Activated T-helper 1 cell treated with anti-CD3 and anti-CD28 coated beads, Interleukin-12 subunit alpha, Interleukin-12 subunit beta, Interleukin-2, Interleukin-4 antibody, amounts not matched to agents 30 ng/mL and 10 ng/mL and 1 ng/mL, durations not matched to agents 14 hours and 24 hours and 36 hours (primary cell): ENCODE data around the gene LY86. TPM values are rescaled to one million over a fixed set of nuclear protein-coding genes. Genes with fewer than 3 reads are reported as not detected.
A peak's percentile ranks its signal among the peaks of the same experiment; 100 is the strongest.

Source experiments
- DNase-seq: peaks from one replicate; pipeline ENCODE4 v3.0.0; 2021; ENCODE audit warnings: low spot score
- H3K27ac Mint-ChIP-seq: one replicate; pipeline ENCODE4 v1.8.0; 2021; ENCODE audit warnings: mild to moderate bottlenecking, mixed read lengths
- H3K27me3 Mint-ChIP-seq: one replicate; pipeline ENCODE4 v1.8.0; 2022; ENCODE audit warnings: mild to moderate bottlenecking, moderate library complexity, mixed read lengths; ENCODE audit not compliant: insufficient read depth
- H3K36me3 Mint-ChIP-seq: one replicate; pipeline ENCODE4 v1.8.0; 2021; ENCODE audit warnings: low read depth, mixed read lengths
- H3K4me1 Mint-ChIP-seq: one replicate; pipeline ENCODE4 v1.8.0; 2021; ENCODE audit warnings: low read depth, mixed read lengths
- H3K4me3 Mint-ChIP-seq: one replicate; pipeline ENCODE4 v1.8.0; 2021; ENCODE audit warnings: mild to moderate bottlenecking, moderate library complexity, mixed read lengths
- H3K9me3 Mint-ChIP-seq: one replicate; pipeline ENCODE4 v1.8.0; 2021; ENCODE audit warnings: mixed read lengths
- intact Hi-C: fragments of 100-400 bp; cut with micrococcal nuclease; formaldehyde crosslinking; loops from one replicate; pipeline ENCODE4 v1.15.1; 2024
- total RNA-seq: library from RNA; stranded (reverse); gene quantifications from 2 replicates; pipeline ENCODE4 v1.2.3, GENCODE V29; 2022

Gene LY86
- total RNA-seq, 1 donor from 2014 or later, result 1.2 TPM

DNA sequence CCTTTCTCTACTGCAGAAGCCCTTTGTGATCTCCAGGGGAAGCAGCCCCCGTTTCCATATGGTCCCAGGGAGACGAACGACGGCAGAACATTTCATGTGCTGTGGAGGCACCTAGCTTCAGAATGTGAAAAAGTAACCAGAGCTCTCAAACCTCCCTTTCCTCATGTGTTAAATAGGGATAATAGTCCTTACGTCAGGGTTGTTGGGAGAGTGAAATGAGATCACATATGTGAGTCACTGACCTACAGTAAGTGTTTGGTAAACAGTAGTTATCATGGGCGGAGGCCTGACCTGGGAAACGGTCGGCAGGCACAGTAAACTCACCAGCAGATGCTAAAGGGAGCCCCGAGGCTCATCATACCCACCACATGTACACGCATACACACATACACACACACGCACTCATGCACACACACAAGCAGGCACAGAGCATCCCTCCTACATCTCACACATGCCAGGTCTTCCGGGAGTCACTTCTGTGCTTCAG, 89.7 kb downstream of the LY86 start:
- Mint-ChIP-seq H3K27ac (no peak overlapping the region), H3K4me3 (no peak overlapping the region), H3K36me3 (peaks cover 2% of the 10 kb centered on the region), H3K4me1 (peaks cover 37% of the 10 kb centered on the region), H3K27me3 (peaks cover 3% of the 10 kb centered on the region), H3K9me3 (peaks cover under 1% of the 10 kb centered on the region)
- intact Hi-C loops, result loop anchor here (5.0 to 10.0 kb wide), 2 partner anchors 327 to 429 kb away; partner anchors contain the start of gene RREB1
- DNase-seq, result no peak

DNA sequence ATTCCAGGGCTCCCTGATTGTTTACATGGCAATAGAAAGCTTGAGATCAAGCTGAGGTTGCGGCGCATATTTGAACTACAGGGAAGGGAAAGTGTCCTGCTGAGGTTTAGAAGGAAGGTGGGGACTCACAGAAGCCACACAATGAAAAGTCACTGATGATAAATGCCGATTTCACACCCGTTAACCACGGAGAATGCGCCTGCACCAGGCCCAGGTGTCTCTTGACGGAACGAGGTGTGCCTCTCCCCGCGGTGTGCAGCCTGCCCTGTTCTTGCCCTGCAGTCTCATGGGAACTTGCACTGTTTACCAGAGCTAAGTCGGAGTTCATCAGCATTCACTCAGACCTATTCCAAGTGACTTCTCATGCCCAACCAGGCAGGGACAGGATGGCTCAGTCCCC, 90.3 kb downstream of the LY86 start:
- no peak overlapping the region for H3K4me3 Mint-ChIP-seq
- intact Hi-C loops, result loop anchor here (5.0 to 10.0 kb wide), 2 partner anchors 326 to 428 kb away; partner anchors contain the start of gene RREB1

DNA sequence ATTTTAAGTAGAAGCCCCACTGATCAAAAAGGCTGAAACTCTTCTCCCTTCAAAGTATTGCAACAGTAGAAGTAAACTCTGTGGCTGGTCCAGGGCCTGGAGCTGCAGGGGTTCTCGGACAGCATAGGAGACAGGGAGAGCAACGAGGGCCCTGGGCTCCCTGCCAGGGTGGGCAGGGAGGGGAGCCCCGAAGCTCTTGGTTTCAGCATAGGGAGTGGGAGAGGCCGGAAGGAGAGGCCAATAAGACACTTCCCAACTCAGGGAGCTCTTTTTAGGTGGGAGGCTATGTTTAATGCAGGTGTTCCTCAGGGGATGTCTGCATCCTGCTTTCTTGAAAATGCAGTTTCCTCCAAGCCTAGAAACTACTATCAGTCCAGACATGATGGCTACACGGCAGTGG, 91.1 kb downstream of the LY86 start:
- no peak overlapping the region for H3K27ac Mint-ChIP-seq
- no peaks in the 10 kb centered on the region for H3K9me3 Mint-ChIP-seq
- no peak for DNase-seq
- peaks cover 51% of the 10 kb centered on the region for H3K4me1 Mint-ChIP-seq
- H3K36me3 Mint-ChIP-seq, result peaks cover 2% of the 10 kb centered on the region
- no peak overlapping the region for H3K4me3 Mint-ChIP-seq
- peaks cover 6% of the 10 kb centered on the region for H3K27me3 Mint-ChIP-seq
- intact Hi-C loops, result loop anchor here (5.0 to 10.0 kb wide), 2 partner anchors 325 to 428 kb away; partner anchors contain the start of gene RREB1

More for the DNA sequence above, 90.3 kb downstream of the LY86 start:
- Mint-ChIP-seq H3K36me3 (peaks cover 2% of the 10 kb centered on the region), H3K9me3 (no peaks in the 10 kb centered on the region), H3K4me1 (peaks cover 43% of the 10 kb centered on the region), H3K27ac (no peak overlapping the region), H3K27me3 (peaks cover 6% of the 10 kb centered on the region)
- DNase-seq, result no peak

DNA sequence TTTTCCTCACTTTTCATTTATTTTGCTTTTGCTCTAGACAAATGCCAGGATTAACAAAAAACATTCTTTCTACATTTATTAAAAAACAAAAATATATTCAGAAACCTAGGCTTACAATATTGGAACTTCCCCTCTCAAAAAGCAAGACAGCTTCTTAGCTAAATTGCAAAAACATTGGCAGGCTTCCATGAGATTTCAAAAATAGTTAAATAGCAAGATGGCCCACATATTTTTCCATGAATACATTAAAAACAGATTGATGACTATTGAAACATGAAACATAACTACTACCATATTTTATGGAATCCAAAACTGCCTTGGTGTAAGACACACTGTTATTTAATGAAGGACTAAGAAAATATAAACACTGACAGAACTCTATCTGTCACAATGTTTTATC, 92.0 kb downstream of the LY86 start:
- no peak for DNase-seq
- H3K36me3 Mint-ChIP-seq, result peaks cover 2% of the 10 kb centered on the region
- H3K27me3 Mint-ChIP-seq, result peaks cover 6% of the 10 kb centered on the region
- no peaks in the 10 kb centered on the region for H3K9me3 Mint-ChIP-seq
- H3K4me3 Mint-ChIP-seq, result no peak overlapping the region
- intact Hi-C loops, result no loop called here
- peaks cover 60% of the 10 kb centered on the region for H3K4me1 Mint-ChIP-seq
- H3K27ac Mint-ChIP-seq, result no peak overlapping the region

DNA sequence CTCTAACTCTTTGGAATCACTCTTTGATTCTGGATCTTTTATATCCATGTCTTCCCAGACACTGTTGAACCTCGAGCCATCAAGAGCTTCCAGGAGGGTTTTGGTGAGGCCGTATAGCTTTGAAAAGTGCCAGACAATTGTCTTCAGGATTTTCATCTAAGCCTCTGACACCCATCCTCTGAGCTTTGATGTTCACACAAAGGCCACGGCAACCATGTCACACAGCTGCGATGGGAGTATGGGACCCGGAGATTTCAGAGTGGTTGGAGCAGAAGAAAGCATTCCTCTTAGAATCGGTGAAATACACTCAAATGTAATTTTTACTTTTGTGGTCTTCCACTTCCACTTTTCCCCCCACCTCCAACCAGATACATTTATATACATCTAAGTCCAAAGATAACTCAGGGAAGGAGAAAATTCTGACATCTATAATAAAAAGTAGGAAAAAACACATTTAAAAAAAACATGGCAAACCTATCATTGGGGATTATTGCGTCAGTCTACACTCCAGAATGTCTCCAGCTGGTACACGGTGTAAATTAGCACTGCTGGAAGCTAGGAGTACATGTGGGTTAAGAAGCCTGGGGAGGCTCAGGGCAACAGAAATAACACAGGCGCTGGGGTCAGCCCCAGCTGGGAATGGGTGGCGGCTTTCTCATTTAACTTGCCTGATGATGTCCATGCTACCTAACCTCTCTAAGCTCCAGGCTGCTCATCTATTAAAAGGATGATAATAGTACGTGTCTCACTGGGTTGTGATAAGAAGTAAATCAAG, 92.7 kb downstream of the LY86 start:
- peaks cover 2% of the 10 kb centered on the region for H3K36me3 Mint-ChIP-seq
- peaks cover 63% of the 10 kb centered on the region for H3K4me1 Mint-ChIP-seq
- H3K4me3 Mint-ChIP-seq, result no peak overlapping the region
- H3K9me3 Mint-ChIP-seq, result no peaks in the 10 kb centered on the region
- H3K27ac Mint-ChIP-seq, result no peak overlapping the region
- H3K27me3 Mint-ChIP-seq, result peaks cover 6% of the 10 kb centered on the region
- DNase-seq, result no peak
- intact Hi-C loops, result no loop called here

DNA sequence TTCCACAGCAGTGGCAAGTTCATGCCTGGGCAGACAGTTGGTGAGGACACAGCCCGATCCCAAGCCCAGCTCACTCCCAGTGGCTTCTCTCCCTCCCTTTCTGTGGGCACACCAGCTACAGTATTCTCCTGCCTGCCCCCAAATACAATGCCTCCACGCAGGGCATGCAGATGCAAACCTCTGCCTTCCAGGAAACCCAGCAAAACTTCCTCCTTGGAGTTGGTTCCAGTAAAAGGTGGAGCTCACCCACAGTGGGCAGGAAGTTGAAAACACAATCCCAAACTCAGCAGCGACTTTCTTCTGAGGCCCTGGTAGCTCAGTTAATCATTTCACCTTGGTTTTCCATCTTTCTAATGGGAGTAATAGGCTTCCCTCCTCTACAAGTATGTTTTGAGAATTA, 93.7 kb downstream of the LY86 start:
- Mint-ChIP-seq H3K4me1 (peaks cover 55% of the 10 kb centered on the region), H3K27ac (no peak overlapping the region), H3K4me3 (no peak overlapping the region), H3K36me3 (peaks cover 2% of the 10 kb centered on the region), H3K9me3 (no peaks in the 10 kb centered on the region), H3K27me3 (peaks cover 6% of the 10 kb centered on the region)
- DNase-seq, result no peak
- intact Hi-C loops, result no loop called here

DNA sequence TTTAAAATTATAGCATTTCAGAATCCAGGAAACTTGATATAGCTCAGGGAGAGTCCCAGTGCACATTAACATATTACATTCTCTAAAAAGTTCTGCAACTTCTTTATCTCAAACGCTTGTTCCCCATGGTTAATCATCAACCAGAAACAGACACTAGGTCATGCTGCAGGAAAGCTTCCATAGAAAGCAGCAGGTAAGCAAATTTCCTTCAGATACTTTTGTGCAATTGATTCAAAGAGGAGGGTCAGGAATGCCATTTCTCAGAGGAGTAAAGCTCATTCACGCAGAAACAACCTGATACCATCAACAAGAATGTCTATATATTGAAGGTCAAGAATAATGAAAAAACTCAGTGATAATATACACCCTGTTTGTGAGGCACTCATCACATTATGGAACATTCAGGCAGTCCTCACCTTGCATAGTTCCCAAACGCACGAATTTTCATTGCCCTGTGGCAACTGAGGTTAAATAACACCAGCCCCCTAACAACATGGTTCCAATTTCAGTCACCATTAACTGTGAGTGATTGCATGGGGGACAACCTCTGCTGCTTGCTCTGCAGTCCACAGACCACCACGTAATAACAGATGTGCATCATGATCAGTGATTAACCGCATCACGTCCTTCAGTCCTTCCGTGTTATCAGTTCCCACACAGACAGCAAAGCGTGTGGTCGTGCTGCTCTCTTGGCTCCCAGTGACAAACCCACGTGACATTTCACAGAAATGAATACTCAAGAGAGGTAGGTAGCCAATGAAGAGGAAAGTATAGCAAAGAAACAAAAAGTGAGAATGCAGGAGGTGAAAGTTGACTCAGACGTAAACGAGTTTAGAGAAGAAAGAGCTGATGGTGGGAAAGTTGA, 95.7 kb downstream of the LY86 start:
- DNase-seq, result peak; percentile 14
- H3K9me3 Mint-ChIP-seq, result no peaks in the 10 kb centered on the region
- intact Hi-C loops, result loop anchor here (2.0 kb wide), 2 partner anchors 27 to 235 kb away; no protein-coding TSS in a partner anchor
- peak overlapping the region; percentile 11 for H3K27ac Mint-ChIP-seq
- no peaks in the 10 kb centered on the region for H3K36me3 Mint-ChIP-seq
- peak overlapping the region; percentile 2 for H3K4me3 Mint-ChIP-seq
- peaks cover 58% of the 10 kb centered on the region for H3K4me1 Mint-ChIP-seq
- peaks cover 6% of the 10 kb centered on the region for H3K27me3 Mint-ChIP-seq

DNA sequence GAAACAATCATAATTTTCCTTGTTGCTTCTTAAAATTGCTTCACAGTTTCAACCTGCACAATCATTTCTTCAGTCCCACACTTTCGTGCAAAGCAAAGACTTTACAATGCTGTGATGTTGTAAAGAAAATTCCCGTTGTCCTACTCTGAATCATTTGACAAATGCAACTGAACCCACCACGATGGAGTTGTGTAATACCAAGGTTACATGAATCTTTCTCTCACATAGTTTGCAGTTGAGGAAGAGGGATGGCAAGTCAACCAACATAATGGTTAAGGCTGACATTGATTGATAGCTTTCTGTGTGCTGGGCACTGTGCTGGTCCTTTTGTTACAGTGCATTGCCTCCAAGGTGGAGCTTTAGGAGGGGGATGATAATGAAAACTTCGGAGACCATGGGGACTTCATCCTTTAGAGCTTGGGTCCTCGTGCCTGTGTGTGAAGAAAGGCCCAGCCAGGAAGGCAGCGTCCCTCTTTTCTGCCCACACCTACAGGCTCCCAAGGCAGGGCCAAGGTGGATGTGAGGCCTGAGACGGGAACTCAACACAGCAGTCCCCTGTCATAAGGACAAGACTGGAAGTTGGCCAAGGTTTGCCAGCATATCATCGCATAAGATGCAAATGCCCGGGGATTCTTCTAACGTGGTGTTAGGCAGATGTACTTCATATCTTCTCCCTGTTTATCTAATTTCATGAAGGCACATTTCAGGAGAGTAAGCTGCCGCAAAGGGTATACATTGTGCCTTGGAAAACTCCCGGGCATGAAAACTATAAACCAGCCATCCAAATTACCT, 96.9 kb downstream of the LY86 start:
- Mint-ChIP-seq H3K4me1 (peaks cover 58% of the 10 kb centered on the region), H3K36me3 (no peaks in the 10 kb centered on the region), H3K27me3 (peaks cover 6% of the 10 kb centered on the region), H3K4me3 (no peak overlapping the region), H3K9me3 (peaks cover 2% of the 10 kb centered on the region), H3K27ac (no peak overlapping the region)
- DNase-seq, result no peak
- intact Hi-C loops, result loop anchor here (2.0 kb wide), 2 partner anchors 29 to 233 kb away; no protein-coding TSS in a partner anchor

DNA sequence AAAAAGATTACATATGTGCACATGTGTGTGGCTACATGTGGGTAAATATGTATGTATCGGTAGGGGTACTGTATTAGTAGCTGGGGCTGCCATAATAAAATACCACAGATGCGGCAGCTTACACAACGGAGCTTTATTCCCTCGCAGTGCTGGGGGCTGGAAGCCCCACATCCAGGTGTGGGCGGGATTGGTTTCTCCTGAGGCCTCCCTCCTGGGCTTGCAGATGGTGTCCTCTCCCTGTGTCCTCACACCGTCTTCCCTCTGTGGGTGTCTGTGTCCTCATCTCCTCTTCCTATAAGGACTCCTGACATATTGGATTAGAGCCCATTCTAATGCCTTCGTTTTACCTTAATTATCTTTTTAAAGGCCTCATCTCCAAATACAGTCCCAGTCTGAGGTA, 97.7 kb downstream of the LY86 start:
- Mint-ChIP-seq H3K27me3 (peaks cover 6% of the 10 kb centered on the region), H3K27ac (no peak overlapping the region), H3K36me3 (peaks cover 3% of the 10 kb centered on the region), H3K4me3 (no peak overlapping the region), H3K4me1 (peaks cover 58% of the 10 kb centered on the region), H3K9me3 (peaks cover 8% of the 10 kb centered on the region)
- intact Hi-C loops, result no loop called here
- DNase-seq, result no peak

DNA sequence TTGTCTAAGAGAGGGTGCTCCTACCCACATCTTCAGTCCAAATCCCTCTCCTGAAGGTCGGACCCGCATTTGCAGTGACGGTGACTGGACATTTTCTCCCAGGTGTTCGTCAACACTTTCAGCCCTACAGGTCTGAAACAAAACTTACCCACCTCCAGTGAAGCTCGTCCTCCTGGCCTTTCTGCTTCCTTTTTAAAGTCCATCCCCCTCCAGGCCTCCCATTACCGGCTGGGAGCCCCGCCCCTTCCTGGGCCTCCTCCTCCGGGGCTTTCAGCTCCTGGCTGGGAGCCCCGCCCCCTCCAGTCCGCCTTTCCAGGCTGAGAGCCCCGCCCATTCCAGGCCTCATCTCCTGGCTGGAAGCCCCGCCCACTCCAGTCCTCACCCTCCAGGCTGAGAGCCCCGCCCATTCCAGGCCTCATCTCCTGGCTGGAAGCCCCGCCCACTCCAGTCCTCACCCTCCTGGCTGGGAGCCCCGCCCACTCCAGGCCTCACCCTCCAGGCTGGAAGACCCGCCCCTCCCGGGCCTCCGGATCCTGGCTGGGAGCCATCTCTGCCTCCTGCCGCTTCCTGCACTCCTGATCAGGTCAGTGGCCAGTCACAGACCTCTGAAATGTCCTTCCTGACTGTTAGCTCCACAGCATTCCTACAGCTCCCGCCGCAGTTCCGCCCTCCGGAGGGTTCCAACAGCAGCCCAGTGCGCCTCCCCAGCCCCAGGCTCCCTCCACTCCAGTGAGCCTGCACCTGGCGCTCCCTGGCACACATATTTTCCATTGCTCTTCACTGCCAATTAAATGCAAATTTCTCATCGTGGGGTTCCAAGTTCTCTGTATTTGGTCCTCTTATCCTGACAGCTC, 98.5 kb downstream of the LY86 start:
- peak; percentile 19 for DNase-seq
- intact Hi-C loops, result no loop called here
- Mint-ChIP-seq H3K4me3 (peak overlapping the region; percentile 35), H3K27me3 (peaks cover 6% of the 10 kb centered on the region), H3K4me1 (peaks cover 54% of the 10 kb centered on the region), H3K27ac (no peak overlapping the region), H3K9me3 (peaks cover 16% of the 10 kb centered on the region), H3K36me3 (peaks cover 3% of the 10 kb centered on the region)

DNA sequence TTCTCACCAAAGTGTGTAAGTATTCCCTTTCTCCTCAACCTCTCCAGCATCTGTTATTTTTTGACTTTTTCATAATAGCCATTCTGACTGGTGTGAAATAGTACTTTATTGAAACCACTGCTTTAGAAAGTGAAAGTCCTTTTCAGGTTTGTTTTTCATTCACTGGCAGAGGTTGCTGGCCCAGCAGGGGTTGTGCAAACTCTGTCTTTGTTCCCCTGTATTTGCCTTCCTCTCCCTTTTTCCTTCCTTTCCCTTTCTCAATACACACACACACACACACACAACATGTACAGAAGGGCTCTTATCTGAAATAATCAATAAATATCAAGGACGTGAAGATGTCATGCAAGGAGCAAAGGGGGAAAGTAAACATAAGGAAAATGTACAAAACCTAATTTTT, 99.8 kb downstream of the LY86 start:
- peaks cover 41% of the 10 kb centered on the region for H3K4me1 Mint-ChIP-seq
- H3K36me3 Mint-ChIP-seq, result peaks cover 3% of the 10 kb centered on the region
- H3K4me3 Mint-ChIP-seq, result no peak overlapping the region
- H3K27me3 Mint-ChIP-seq, result peaks cover 4% of the 10 kb centered on the region
- peaks cover 24% of the 10 kb centered on the region for H3K9me3 Mint-ChIP-seq
- no peak overlapping the region for H3K27ac Mint-ChIP-seq
- intact Hi-C loops, result no loop called here
- DNase-seq, result no peak
